OCI-LY1 (cell line): ENCODE results near the gene RBM45.
"Not testable (repeated sequence)": the region's sequence is repeated elsewhere in the genome, so short reads cannot be mapped to it uniquely, and the experiment has no call there.

ENCODE experiments used
- H2AFZ ChIP-seq: fragments of 200-600 bp; sonication (generic), shearing (Covaris generic); 2 replicates; pipeline ENCODE4 v1.6.0; 2014; ENCODE audit warnings: antibody characterized with exemption, mild to moderate bottlenecking, low read length
- H3F3A ChIP-seq: fragments of 200-600 bp; sonication (generic), shearing (Covaris generic); 2 replicates; pipeline ENCODE4 v1.6.0; 2014; ENCODE audit warnings: mild to moderate bottlenecking, antibody characterized with exemption, low read length, moderate library complexity; ENCODE audit not compliant: insufficient read depth
- H3K27ac ChIP-seq: fragments of 200-600 bp; sonication (generic); 2 replicates; pipeline ENCODE4 v1.5.1; 2014; ENCODE audit warnings: low read length, mixed run types, mild to moderate bottlenecking, low read depth; ENCODE audit not compliant: poor library complexity, severe bottlenecking
- H3K27me3 ChIP-seq: fragments of 200-600 bp; sonication (generic); 2 replicates; pipeline ENCODE4 v1.6.0; 2014; ENCODE audit warnings: antibody characterized with exemption, mild to moderate bottlenecking, low read length, moderate library complexity; ENCODE audit not compliant: insufficient read depth
- H3K36me3 ChIP-seq: fragments of 200-600 bp; sonication (generic); 2 replicates; pipeline ENCODE4 v1.6.1; 2014; ENCODE audit warnings: mild to moderate bottlenecking, antibody characterized with exemption, low read length, moderate library complexity, mixed read lengths; ENCODE audit not compliant: insufficient read depth
- H3K4me1 ChIP-seq: fragments of 200-600 bp; sonication (generic); 2 replicates; pipeline ENCODE4 v1.5.1; 2014; ENCODE audit warnings: mild to moderate bottlenecking, low read length, moderate library complexity; ENCODE audit not compliant: insufficient read depth, severe bottlenecking
- H3K4me2 ChIP-seq: fragments of 200-600 bp; sonication (generic), shearing (Covaris generic); 2 replicates; pipeline ENCODE4 v1.6.1; 2014; ENCODE audit warnings: low read length
- H3K4me3 ChIP-seq: fragments of 200-600 bp; sonication (generic); 2 replicates; pipeline ENCODE4 v1.5.1; 2014; ENCODE audit warnings: low read length, low read depth, mild to moderate bottlenecking, mixed read lengths; ENCODE audit not compliant: poor library complexity, severe bottlenecking
- H3K79me2 ChIP-seq: fragments of 200-600 bp; shearing (Covaris generic); 2 replicates; pipeline ENCODE4 v1.6.1; 2016; ENCODE audit warnings: mixed run types, low read length, mixed read lengths; ENCODE audit not compliant: insufficient read depth
- H3K9ac ChIP-seq: fragments of 200-600 bp; sonication (generic), shearing (Covaris generic); 2 replicates; pipeline ENCODE4 v1.6.1; 2014; ENCODE audit warnings: mild to moderate bottlenecking, low read length, mixed read lengths
- H3K9me2 ChIP-seq: fragments of 200-600 bp; sonication (generic), shearing (Covaris generic); 2 replicates; pipeline ENCODE4 v1.6.1; 2014; ENCODE audit warnings: low read depth, mild to moderate bottlenecking, low read length, mixed read lengths
- H3K9me3 ChIP-seq: fragments of 200-600 bp; shearing (Covaris generic); 2 replicates; pipeline ENCODE4 v1.6.1; 2014; ENCODE audit warnings: low read length, mixed read lengths
- H4K20me1 ChIP-seq: fragments of 200-600 bp; sonication (generic), shearing (Covaris generic); 2 replicates; pipeline ENCODE4 v1.6.0; 2016; ENCODE audit warnings: mild to moderate bottlenecking, low read length; ENCODE audit not compliant: insufficient read depth
- CTCF ChIP-seq: fragments of 200-600 bp; sonication (generic), shearing (Covaris generic); IDR thresholded peaks from 2 replicates; pipeline ENCODE4 v1.5.1; 2017; ENCODE audit warnings: mild to moderate bottlenecking, antibody characterized with exemption, low read length, moderate library complexity, mixed read lengths
- EZH2 ChIP-seq: fragments of 200-600 bp; sonication (generic), shearing (Covaris generic); IDR thresholded peaks from 2 replicates; pipeline ENCODE4 v1.8.0; 2017; ENCODE audit warnings: borderline replicate concordance, mixed run types, mild to moderate bottlenecking, antibody characterized with exemption, low read length, moderate library complexity, mixed read lengths

RBM45 gene

GRCh38 chr2:178075006-178075326 lies 37.3 kb upstream of the RBM45 start:
- Histone ChIP-seq H3K36me3 (no peaks in the 10 kb centered on the region), H3K27me3 (no peaks in the 10 kb centered on the region), H3K27ac (no peak overlapping the region), H3K4me2 (no peak overlapping the region), H3K9me3 (no peaks in the 10 kb centered on the region), H3K79me2 (no peaks in the 10 kb centered on the region), H2AFZ (no peak overlapping the region), H3K4me1 (no peaks in the 10 kb centered on the region), H3F3A (no peaks in the 10 kb centered on the region), H3K4me3 (no peak overlapping the region), H3K9ac (no peak overlapping the region), H4K20me1 (no peaks in the 10 kb centered on the region), H3K9me2 (no peaks in the 10 kb centered on the region)
- TF ChIP-seq EZH2 (no peak), CTCF (no peak)

- Histone ChIP-seq H3K27ac (no peak overlapping the region), H3K27me3 (no peaks in the 10 kb centered on the region)
Measured at GRCh38 chr2:178076130-178076529, 36.1 kb upstream of the RBM45 start.

GRCh38 chr2:178079279-178079678 lies 33.0 kb upstream of the RBM45 start:
- H3K27me3 ChIP-seq, H3F3A ChIP-seq, H4K20me1 ChIP-seq, H3K4me3 ChIP-seq, H3K4me2 ChIP-seq, H3K4me1 ChIP-seq, H3K9me3 ChIP-seq, H3K36me3 ChIP-seq, H3K27ac ChIP-seq, H3K9me2 ChIP-seq, H3K9ac ChIP-seq, H2AFZ ChIP-seq, H3K79me2 ChIP-seq: not testable (repeated sequence)

More at GRCh38 chr2:178076130-178076529, 36.1 kb upstream of the RBM45 start:
- Histone ChIP-seq H3K9ac (no peak overlapping the region), H3K79me2 (no peaks in the 10 kb centered on the region), H3F3A (no peaks in the 10 kb centered on the region), H3K4me3 (no peak overlapping the region), H2AFZ (no peak overlapping the region), H3K9me2 (no peaks in the 10 kb centered on the region), H3K9me3 (no peaks in the 10 kb centered on the region), H3K4me1 (no peaks in the 10 kb centered on the region), H3K4me2 (no peak overlapping the region), H4K20me1 (no peaks in the 10 kb centered on the region), H3K36me3 (no peaks in the 10 kb centered on the region)
- TF ChIP-seq CTCF (no peak), EZH2 (no peak)

- TF ChIP-seq CTCF (no peak), EZH2 (no peak)
- no peaks in the 10 kb centered on the region for H3K36me3 ChIP-seq
- H3K4me3 ChIP-seq = no peak overlapping the region
- H3K4me2 ChIP-seq = no peak overlapping the region
- no peaks in the 10 kb centered on the region for H3K4me1 ChIP-seq
- no peaks in the 10 kb centered on the region for H3K9me2 ChIP-seq
- no peaks in the 10 kb centered on the region for H3F3A ChIP-seq
- H3K9me3 ChIP-seq = no peaks in the 10 kb centered on the region
- H2AFZ ChIP-seq = no peak overlapping the region
- no peaks in the 10 kb centered on the region for H3K79me2 ChIP-seq
- no peak overlapping the region for H3K27ac ChIP-seq
- H3K9ac ChIP-seq = no peak overlapping the region
- H4K20me1 ChIP-seq = no peaks in the 10 kb centered on the region
- no peaks in the 10 kb centered on the region for H3K27me3 ChIP-seq
Measured at GRCh38 chr2:178082408-178083045, 29.7 kb upstream of the RBM45 start.
